GM21723 (cell line): Measurements from ENCODE around the gene KCNK7.

ENCODE experiments used
- ATAC-seq: cut with Tn5 transposase; IDR thresholded peaks from one replicate; pipeline ENCODE4 v1.9.1; 2021; ENCODE audit warnings: mild to moderate bottlenecking, moderate library complexity; ENCODE audit not compliant: unreplicated experiment

The KCNK7 gene

DNA sequence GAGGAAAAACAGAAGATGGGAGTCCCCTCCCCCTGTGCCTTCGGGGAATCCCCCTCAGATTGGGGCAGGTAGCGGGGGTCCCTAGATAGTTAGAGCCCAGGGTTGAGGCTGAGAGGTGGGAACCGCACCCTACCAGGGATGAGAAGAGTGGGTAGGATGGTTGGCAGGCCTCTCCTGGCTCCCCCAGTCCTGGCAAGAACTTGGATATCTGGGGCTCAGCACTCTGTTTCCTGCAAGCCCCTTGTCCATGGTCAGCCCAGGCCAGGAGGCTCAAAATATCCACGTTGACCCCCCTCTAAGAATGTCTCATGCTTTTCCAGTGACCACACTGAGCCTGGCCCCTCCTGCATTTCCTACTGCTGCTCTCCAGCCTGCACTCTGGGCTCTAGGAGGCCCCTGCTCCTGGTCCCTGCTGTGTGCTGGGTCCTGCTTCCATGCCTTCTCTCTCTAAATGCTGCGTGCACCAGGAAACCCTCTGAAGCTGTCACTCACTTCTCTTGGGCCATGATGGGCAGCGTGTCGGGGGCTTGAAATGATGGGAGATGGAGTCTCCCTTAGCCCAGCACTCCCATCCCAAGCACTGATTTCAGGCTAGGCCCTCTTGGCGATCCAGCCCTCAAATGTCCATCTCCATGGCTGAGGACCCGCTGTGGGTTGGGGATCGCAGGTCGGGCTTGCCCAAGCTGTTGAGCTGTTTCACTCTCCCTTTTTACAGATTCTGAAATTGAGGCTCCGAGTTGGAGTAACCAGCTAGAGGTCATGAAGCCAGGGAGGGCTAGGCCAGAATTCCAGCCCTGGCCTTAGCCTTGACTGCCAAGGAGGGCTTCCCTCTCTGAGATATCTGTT lies 16.4 kb upstream of the KCNK7 start:
- no peak for ATAC-seq

DNA sequence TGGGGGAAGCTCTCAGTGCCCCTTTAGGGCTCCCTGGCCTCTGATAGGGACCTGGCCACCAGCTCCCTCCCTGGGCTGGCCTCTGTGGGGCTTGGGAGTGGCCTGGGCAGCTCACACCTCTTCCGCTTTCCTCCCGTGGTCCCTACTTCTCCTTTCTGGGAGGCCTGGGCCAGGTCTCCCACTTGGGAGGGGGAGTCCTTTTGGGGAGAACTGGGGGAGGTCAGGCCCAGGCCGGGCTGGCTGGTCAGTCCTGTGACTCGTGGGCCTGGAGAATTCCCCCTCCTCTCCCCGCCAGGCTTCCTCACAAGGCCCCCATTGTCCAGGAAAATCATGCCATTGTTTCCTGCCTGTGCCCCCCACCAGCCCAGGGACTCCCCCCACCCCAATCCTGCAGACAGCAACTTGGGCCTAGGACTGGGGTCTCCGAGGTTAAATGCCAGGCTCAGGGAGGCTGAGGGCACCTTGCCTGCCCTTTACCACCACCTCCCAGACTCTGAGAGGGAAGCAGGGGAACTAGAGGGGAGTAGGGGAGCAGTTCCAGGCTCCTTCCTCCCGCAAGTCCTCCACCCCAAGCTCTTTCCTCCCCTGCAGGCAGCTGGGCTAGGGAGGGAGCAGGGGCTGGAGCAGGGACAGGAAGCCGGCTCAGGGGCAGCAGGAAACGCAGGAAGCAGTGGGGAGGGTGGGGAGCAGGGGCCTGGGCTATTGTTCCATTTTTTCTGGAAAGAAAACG lies 15.6 kb upstream of the KCNK7 start:
- ATAC-seq = no peak

DNA sequence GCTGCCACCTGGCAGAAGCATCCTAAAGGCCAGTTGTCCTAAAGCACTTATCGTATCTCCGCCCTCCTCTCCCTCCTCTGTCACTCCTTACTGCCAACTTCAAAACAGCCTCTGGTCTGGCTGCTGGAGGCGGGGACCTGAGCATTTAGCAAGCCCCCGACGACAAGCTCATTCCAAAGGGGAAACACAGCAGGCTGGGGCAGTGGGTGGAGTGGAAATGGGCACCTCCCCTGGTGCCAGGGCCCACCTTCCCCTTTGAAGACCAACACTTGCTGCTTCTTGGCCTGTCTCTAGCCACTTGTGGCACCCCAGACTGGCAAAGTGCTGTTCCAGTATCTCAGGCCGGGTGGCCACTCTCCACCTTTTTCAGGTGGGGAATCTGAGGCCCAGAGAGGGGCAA lies 14.8 kb upstream of the KCNK7 start:
- ATAC-seq = no peak

DNA sequence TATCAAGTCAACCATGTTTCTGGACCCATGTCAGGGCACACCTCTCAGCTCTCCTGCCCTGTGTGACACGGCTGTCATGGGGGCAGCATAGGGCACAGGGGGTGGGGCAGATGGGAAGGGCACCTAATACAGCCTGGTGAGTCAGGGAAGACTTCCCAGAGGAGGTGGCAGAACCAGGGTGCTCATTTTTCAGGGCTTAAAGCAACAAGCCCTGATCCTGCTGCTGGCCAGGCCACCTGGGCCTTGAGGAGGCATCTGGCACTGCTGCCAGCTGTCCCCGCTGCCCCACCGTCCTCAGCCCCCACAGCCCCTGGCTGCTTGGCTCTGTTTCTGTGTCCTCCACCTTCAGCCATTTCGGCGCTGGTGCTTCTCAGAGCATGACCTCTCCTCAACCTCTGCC lies 14.1 kb upstream of the KCNK7 start:
- no peak for ATAC-seq

DNA sequence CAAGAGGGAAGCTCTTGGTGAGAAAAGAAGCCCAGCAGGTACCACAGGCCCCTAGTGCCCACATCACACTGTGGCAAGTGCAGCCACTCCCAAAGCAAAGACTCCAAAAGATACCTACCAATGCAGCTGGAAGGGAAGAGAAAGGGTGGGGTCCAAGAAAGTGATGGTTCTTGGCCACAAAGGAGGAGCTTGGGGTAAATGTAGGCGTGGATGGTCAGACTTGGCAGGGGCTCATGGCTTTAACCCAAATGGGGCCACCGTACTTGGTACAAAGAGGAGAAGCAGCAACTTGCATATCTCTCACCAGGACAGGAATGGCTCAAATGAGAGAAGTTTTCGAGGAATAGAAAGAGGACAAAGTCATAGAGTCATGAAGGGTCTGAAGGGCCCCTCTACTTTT lies 13.6 kb upstream of the KCNK7 start:
- no peak for ATAC-seq

DNA sequence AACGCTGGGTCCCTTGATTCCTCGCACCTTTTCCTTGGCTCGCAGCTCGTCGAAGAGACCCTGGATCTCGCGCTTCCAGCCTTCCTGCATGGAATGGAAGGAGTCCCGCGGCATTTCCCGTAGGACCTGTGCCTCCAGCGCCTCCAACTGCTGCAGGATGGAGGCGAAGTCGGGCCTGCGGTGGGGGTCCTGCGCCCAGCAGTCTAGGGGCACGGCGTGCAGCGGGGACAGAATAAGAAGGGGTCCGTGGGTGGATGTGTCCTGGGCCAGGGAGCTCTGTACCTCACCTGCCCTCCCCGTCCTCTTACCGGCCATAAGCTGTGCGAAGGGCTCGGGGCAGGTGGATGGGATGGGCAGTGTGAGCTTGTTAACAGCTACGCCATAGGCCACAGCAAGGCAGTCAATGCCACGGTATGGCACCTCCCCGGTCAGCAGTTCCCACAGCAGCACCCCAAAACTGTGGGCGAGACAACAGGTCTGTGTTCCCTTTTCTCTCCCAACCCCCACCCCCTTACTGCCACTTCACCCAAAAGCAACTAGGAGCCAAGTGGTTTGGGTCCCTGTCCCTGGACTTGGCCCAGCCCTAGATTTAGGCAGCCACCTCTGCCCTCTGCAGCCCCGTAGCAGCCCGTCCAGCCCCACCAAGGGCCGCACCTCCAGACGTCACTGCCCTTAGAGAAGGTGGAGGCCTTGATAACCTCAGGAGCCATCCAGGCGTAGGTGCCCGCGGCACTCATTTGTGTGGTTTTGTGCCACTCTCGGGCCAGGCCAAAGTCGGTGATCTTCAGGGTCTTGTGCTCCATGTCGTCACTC lies 12.2 kb upstream of the KCNK7 start:
- no peak for ATAC-seq

DNA sequence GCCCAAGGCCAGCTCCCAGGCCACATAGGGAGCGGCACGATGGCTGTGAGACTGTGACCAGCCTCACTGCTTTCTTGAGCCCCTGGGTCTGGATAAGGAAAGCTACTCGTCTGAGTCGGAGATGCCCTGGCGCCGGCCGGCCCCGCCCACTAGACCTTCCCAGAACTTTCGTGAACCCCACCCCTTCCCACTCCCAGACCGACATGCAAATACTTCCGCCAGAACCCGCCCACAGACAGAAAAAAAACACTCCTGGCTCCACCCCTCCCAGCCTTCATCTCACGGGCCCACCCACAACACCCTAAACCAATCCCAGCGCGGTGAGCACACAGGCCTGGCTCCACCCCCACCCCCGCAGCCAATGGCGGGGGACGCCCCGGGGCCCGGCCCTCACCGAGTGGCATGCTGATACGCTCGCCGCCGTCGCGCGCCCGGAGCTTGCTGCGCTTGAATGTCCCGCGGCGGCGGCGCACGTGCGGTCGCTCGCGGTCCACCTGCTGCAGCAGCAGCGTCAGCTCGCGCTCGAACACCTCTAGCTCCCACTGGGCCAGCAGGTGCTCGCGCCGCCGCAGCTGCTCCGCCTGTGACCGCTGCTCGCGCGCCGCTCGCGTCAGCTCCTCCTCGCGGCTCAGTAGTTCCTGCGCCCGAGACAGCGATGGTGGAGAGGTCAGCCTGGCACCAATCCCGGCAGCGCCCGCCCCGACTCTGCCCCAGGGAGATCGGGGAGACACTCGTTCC lies 11.4 kb upstream of the KCNK7 start:
- ATAC-seq = no peak

DNA sequence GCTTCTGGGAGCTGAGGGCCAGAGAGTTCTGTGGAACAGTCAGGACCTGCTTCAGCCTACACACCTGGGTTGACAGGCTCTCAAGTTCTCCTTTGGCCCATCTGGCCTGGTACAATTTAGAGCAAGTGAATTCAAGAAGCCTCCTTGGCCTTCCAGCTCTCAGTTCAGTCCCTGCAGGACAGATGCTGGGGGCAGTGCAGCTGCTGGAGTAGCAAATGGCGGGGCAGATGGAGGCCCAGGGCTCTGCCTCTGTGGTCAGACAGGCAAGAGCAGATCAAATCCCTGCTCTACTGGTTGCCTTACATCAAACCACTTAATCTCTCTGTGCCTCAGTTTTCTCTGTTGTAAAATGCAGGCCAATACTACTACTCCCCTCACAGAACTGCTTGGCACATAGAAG lies 8.7 kb upstream of the KCNK7 start:
- no peak for ATAC-seq

DNA sequence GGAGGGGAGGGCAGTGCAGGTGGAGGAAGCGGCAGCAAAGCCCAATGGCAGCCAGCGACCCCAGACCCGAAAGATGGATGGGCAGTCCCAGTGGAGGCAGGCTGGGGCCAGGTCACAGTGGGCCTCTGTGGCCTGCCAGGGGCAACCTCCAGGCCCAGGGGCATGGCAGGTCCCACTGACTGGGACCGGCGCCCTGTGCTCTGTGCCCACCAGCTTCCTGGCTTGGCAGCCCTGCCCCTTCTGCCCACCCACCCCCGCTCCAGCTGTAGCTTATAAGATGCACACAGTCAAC lies 4.3 kb upstream of the KCNK7 start:
- ATAC-seq = no peak

DNA sequence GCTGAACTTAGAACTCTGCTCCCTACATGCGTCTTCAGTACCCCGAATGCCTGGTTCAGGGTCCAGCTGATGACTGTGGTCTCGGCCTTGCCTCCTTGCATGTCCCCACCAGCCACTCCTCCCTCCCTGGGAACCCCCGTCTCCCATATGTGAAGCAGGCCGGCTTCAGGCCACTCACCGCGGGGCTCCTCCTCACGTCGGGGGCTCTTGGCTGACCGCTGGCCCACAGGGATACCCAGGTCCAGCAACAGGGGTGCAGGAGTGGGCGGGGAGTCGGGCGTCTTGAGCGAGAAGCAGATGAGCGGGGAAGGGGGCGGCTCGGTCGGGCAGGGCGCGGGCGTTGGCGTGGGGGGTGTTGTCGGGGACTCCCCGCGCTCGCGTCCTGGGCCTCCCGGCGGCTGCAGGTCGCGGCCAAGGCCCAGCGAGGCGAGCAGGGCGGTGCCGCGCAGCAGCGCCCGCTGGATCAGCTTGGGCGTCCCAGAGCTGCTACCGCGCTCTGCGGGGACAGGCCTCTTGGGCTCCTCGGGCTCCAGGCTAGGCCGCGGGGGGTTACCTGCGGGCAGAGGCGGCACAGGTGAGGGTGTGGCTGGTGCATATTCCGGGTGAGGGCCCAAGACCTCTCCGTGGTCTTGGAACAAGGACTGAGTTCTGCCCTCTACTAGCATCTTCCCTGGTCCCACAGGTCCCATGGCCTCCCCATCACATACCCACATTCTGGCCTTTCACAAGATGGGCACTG lies 3.8 kb upstream of the KCNK7 start:
- ATAC-seq = no peak

DNA sequence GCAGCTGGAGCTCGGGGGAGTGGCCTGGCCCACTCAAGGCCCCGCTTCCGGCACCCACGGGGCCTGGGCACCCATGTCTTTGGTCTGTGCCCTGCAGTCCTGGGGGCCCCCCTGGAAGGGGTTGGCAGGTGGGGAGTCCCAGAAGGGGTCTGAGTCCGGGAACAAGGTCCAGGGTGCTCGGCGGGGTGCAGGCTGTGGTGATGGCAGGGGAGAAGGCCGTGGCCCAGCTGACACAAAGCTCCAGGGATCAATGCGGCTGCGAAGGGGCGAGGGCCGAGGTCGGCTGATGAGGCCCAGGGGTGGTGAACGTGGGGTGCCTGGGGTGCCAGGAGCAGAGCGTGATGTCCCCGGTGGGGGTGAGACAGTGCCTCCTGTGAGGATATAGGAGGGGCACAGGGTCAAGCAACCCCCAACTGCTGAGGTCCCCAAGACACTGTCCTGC lies 2.7 kb upstream of the KCNK7 start:
- ATAC-seq = no peak

DNA sequence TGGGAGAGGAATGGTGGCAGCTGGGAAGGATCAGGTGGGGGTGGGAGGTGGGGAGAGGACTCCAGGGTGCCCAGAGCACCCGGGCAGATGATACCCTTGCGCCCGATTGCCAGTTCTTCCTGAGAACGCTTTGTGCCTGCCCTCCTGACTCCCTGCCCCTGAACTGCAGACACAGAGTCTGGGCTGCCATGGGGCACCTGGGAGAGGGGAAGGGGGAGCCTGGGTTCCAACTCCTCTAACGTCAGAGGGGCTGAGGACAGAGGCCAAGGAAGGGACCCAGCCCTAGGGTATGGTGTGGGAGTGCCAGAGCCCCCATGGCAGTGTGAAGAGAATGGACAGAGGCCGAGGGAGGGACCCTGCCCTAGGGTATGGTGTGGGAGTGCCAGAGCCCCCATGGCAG lies 920 bp upstream of the KCNK7 start:
- no peak for ATAC-seq

DNA sequence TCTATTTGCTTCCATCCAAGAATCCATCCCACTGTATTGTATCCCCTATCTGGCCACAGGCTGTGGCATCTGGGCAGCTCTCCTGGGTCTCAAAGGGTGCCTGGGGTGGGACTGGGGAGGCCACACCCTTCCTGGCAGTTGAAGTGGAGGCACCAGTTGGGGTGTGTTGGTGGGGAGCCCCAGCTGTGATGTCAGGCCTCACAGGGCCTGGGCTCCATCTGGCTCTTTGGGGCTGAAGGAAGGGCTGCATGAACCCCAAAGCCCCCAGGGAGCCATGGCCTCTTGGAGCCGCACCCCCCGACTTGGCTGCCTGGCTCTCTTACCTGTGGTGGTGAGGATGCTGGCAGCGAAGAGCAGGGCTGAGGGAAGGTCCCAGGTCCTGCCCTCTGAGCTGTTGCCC lies 469 bp downstream of the KCNK7 start:
- ATAC-seq = no peak

DNA sequence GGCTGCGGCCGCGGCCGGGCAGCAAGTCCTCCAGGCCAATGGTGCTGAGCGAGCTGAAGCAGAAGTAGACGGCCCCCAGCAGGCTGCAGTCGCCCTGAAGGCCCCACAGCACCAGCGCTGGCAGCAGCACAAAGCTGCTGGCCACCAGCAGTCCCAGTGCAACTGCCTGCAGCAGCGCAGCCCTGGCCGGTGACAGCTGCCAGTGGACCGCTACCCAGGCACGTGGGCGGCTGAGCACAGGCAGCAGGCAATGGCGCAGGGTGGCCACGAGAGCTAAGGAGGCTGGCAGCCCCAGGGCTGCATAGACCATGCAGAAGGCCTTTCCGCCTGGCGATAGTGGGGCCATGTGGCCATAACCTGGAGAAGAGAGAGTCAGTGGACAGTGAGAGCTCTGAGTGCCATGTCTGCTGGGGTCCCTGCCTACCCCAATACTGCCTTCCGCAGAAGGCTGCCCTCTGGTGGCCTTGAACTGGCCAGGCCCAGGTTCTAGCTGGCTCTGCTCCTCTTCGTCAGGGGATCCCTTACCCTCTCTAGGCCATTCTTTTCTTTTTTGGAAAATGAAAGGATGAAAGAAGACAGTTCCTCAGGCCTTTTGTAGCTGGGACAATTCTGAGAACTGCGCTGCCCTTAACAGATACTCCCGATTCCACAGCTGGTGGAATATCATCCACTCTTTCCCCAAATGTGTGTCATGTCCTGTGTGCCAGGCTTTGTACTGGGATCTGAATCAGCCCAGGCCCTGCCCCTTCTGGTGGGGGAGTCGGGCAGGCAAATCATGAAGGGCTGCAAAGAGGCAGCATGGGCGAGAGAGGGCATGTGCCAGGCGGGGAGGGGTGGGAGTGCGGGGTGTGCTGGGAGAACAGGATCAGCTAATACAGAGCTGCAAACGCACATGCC lies 1.8 kb downstream of the KCNK7 start:
- ATAC-seq = no peak

DNA sequence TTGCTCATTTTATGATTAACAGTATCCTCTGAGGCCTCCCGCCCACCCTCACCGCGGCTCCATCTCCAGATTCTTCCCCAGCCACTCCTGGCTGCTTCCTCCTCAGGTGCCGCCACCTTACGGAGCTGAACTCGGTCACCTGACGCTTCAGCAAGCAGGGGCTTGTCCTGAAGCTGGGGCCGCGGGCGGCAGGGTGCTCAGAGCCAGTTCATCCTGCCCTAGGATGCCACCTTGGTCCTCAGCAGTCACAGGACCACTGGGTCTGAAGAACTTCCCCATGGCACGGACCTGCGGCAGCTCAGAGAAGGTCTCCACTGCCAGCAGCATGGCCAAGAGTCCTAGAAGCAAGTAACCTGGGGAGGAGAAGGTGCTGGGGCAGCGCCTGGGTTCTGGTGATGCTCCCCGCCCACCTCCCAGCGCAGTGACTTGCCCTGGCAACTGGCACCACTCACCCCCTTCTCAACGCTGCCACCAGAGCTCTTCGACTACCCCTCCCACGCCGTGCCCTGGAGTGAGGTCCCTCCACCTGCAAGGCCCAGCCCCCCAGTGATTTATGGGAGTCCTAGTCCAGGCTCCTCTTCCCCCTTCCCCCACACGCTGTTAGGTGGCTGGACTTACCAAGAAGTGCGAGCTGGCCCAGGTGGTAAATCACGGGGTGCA lies 2.6 kb downstream of the KCNK7 start:
- no peak for ATAC-seq

DNA sequence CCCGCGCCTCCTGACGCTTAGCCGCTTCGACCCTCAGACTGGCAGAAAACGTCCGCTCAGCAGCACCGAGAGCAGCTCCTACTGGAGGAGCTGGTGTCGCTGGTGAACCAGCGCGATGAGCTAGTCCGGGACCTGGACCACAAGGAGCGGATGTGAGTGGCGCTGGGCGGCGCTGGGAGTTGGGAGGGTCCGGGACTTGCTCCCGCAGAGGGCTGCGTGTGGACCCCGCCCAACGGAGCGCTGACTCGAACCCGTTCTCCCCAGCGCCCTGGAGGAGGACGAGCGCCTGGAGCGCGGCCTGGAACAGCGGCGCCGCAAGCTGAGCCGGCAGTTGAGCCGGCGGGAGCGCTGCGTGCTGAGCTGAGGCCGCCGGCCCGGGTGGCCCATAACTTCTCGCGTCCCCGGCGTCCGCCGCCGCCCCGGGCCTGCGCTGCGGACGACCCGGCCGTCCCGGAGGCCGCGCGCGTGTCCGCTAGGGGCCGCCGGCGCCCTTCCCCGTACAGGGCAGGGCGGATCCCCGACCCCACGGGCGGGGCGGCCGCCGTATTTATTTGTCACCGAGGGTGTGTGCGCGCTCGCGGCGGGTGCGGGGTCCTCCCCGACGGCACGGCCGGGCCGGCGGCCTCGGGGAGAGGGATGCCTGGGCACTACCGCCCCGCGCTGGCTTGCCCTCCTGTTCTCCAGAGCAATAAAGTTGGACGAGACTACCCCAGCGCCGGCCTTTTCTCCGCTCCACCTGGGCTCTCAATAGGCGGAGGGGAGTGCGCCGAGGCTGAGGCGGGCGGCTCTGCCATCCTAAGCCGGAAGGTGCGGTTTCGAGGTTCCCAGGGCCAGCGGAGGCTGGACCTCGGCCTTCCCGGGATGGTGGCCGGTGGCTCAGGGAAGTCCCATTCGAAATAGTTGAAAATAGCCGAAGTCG lies 3.4 kb downstream of the KCNK7 start:
- no peak for ATAC-seq

DNA sequence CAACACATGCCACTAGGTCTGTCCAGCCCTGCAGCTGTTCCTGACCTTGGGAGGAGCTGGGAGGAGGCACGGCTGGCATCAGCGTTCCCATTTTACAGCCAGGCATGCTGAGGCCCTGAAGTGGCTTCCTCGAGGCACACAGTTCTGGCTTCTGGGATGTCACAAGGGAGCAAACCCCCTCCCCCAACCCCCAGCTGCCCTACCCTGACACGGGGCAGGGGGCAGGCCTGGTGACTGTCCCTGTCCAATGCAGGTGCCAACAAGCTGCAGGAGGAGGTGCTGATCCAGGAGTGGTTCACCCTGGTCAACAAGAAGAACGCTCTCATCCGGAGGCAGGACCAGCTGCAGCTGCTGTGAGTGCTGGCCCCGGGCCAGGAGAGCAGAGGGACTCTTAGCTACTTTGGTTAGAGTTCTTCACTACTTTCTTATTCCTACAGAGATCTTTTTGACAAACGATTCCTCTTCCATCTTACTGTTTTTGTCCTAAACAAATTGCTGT lies 5.3 kb downstream of the KCNK7 start:
- ATAC-seq = no peak
